CD4-positive, alpha-beta memory T cell (primary cell): Measurements from ENCODE around the gene DCBLD1. TPM values are rescaled to one million over a fixed set of nuclear protein-coding genes. Genes with fewer than 3 reads are reported as not detected.

Source experiments
- CTCF ChIA-PET: fragments of 350-600 bp; sonication (Branson Sonifier 250); formaldehyde crosslinking; loops from one replicate; lab custom pipeline; 2021; ENCODE audit warnings: inconsistent platforms; ENCODE audit not compliant: partially characterized antibody; lab: Charles Lee
- POLR2A ChIA-PET: fragments of 350-600 bp; sonication (Branson Sonifier 250); formaldehyde crosslinking; loops from one replicate; lab custom pipeline; 2021; ENCODE audit not compliant: partially characterized antibody; lab: Charles Lee
- DNase-seq, 5 donors: peaks; one replicate each; pipeline versions ENCODE4 v3.0.0 to v3.0.0-alpha.2; 2020 to 2022; ENCODE audit warnings: mixed read lengths in 1 of 5
- H3K27ac ChIP-seq: one replicate; pipeline ENCODE4 v1.7.0; 2013; ENCODE audit warnings: low read depth, low read length
- H3K27me3 ChIP-seq: 2 replicates; pipeline ENCODE4 v1.7.0; 2013; ENCODE audit warnings: mild to moderate bottlenecking, low read length, moderate library complexity; ENCODE audit not compliant: insufficient read depth
- H3K36me3 ChIP-seq: 2 replicates; pipeline ENCODE4 v1.7.0; 2013; ENCODE audit warnings: mild to moderate bottlenecking, low read length, moderate library complexity; ENCODE audit not compliant: insufficient read depth
- H3K4me1 ChIP-seq: 2 replicates; pipeline ENCODE4 v1.7.0; 2013; ENCODE audit warnings: mild to moderate bottlenecking, low read length, moderate library complexity; ENCODE audit not compliant: insufficient read depth
- H3K4me3 ChIP-seq, 2 donors: one replicate each; pipeline ENCODE4 v1.7.0; 2013; ENCODE audit warnings: low read length in 2 of 2, mild to moderate bottlenecking in 1 of 2
- H3K9me3 ChIP-seq, 2 donors: one replicate each; pipeline ENCODE4 v1.7.0; 2013; ENCODE audit warnings: low read length in 2 of 2, control low read depth in 1 of 2; ENCODE audit not compliant: control insufficient read depth in 1 of 2
- H3K27ac Mint-ChIP-seq, 7 donors: one replicate each; pipeline ENCODE4 v1.8.0; 2020 to 2021; ENCODE audit warnings: mixed read lengths in 7 of 7, mild to moderate bottlenecking in 6 of 7, inconsistent platforms in 3 of 7, moderate library complexity in 3 of 7
- H3K27me3 Mint-ChIP-seq, 2 donors: one replicate each; pipeline ENCODE4 v1.8.0; 2020 to 2021; ENCODE audit warnings: mixed read lengths in 2 of 2
- H3K36me3 Mint-ChIP-seq, 2 donors: one replicate each; pipeline ENCODE4 v1.8.0; 2020 to 2021; ENCODE audit warnings: mixed read lengths in 2 of 2, inconsistent platforms in 1 of 2, mild to moderate bottlenecking in 1 of 2
- H3K4me1 Mint-ChIP-seq, 4 donors: one replicate each; pipeline ENCODE4 v1.8.0; 2020 to 2021; ENCODE audit warnings: mixed read lengths in 4 of 4, mild to moderate bottlenecking in 1 of 4
- H3K4me3 Mint-ChIP-seq, 8 donors: one replicate each; pipeline ENCODE4 v1.8.0; 2020 to 2021; ENCODE audit warnings: mixed read lengths in 8 of 8, mild to moderate bottlenecking in 7 of 8, moderate library complexity in 6 of 8, inconsistent platforms in 3 of 8
- H3K9me3 Mint-ChIP-seq, 8 donors: one replicate each; pipeline ENCODE4 v1.8.0; 2020 to 2021; ENCODE audit warnings: mixed read lengths in 8 of 8, mild to moderate bottlenecking in 5 of 8, inconsistent platforms in 3 of 8, moderate library complexity in 1 of 8
- intact Hi-C: fragments of 100-400 bp; cut with micrococcal nuclease; formaldehyde crosslinking; loops from one replicate; pipeline ENCODE4 v1.15.1; 2023
- polyA plus RNA-seq, 2 donors: library from polyadenylated mRNA; unstranded; fragments of 300-500 nt; fragmentation: Illumina TruSeq; gene quantifications; one replicate each; pipeline ENCODE4 v1.2.3, GENCODE V29; 2021
- total RNA-seq, 2 experiments: library from RNA; stranded (reverse); gene quantifications; one replicate each; pipeline ENCODE4 v1.2.3, GENCODE V29; 2021

The DCBLD1 gene
- total and polyA plus RNA-seq, 4 experiments from 2014 or later, result 1.4 to 9.7 (median 5.6) TPM

DNA sequence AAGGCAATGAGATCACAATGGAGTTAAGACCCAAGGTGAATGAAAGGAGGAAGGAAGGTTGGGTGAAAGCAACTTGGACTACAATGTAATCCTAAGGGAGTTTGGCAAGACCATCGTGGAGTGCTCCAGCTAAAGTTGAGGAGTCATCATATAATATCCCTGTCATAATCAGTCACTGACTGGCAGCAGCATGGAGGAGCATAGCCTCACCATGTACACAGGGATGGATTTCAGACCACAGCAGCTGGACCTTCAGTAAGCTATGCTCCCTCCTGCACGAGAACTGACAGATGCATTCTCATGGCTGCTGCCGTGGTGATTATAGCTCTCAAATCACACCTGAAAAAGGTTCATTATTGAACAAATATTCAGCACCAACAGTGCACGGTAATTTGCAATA lies 76.8 kb downstream of the DCBLD1 start:
- H3K27me3 Mint-ChIP-seq, result no peaks in the 10 kb centered on the region
- ChIA-PET CTCF (interaction anchor here (1.5 to 16.2 kb wide), 5 partner anchors 8 to 107 kb away, joined by 4 to 232 read pairs (median 7); no protein-coding TSS in a partner anchor), POLR2A (no interaction called here)
- Histone ChIP-seq H3K36me3 (no peaks in the 10 kb centered on the region), H3K27me3 (no peaks in the 10 kb centered on the region), H3K27ac (no peak overlapping the region), H3K9me3 (no peaks in the 10 kb centered on the region), H3K4me1 (peaks cover 5% of the 10 kb centered on the region), H3K4me3 (no peak overlapping the region)
- peak overlapping the region in 1 of 7 donors; percentile 5 for H3K27ac Mint-ChIP-seq
- no peak overlapping the region for H3K4me3 Mint-ChIP-seq
- peaks cover 4 to 15% of the 10 kb centered on the region in 2 donors for H3K36me3 Mint-ChIP-seq
- no peaks in the 10 kb centered on the region for H3K9me3 Mint-ChIP-seq
- H3K4me1 Mint-ChIP-seq, result peaks cover 0 to 4% (median under 1%) of the 10 kb centered on the region in 4 donors
- no peak for DNase-seq
- intact Hi-C loops, result loop anchor here (5.0 kb wide), 1 partner anchor 587 kb away; no protein-coding TSS in a partner anchor

DNA sequence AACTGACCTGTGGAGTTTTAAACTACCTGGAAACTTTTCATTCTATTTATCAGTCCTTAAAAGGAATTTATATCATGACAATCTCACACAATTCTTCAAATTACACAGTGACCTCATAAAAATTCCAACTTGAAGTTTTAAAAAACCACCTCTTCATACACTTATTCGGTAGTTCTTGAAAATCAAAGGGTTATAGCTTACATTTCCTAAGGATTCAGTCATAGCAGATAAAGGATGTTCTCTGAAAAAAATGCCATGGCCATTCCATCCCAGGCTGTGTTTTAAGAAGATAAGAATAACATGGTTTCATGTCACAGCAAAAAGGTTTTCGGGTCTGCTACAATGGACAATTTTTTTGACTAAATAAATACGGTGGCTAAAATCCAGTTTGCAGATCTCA lies 78.7 kb downstream of the DCBLD1 start:
- intact Hi-C loops, result no loop called here
- H3K36me3 Mint-ChIP-seq, result peaks cover 4 to 26% of the 10 kb centered on the region in 2 donors
- no peaks in the 10 kb centered on the region for H3K27me3 Mint-ChIP-seq
- H3K27ac ChIP-seq, result no peak overlapping the region
- no peak overlapping the region for H3K4me3 Mint-ChIP-seq
- no peaks in the 10 kb centered on the region for H3K27me3 ChIP-seq
- H3K4me1 Mint-ChIP-seq, result peaks cover 0 to 1% (median 0%) of the 10 kb centered on the region in 4 donors
- no peaks in the 10 kb centered on the region for H3K9me3 Mint-ChIP-seq
- DNase-seq, result no peak
- no peak overlapping the region for H3K27ac Mint-ChIP-seq
- H3K36me3 ChIP-seq, result peaks cover 6% of the 10 kb centered on the region
- ChIA-PET CTCF (interaction anchor here (0.6 to 16.2 kb wide), 4 partner anchors 44 to 1080 kb away, joined by 3 to 232 read pairs (median 5); no protein-coding TSS in a partner anchor), POLR2A (no interaction called here)
- H3K4me3 ChIP-seq, result no peak overlapping the region
- H3K4me1 ChIP-seq, result peaks cover under 1% of the 10 kb centered on the region
- H3K9me3 ChIP-seq, result no peaks in the 10 kb centered on the region

DNA sequence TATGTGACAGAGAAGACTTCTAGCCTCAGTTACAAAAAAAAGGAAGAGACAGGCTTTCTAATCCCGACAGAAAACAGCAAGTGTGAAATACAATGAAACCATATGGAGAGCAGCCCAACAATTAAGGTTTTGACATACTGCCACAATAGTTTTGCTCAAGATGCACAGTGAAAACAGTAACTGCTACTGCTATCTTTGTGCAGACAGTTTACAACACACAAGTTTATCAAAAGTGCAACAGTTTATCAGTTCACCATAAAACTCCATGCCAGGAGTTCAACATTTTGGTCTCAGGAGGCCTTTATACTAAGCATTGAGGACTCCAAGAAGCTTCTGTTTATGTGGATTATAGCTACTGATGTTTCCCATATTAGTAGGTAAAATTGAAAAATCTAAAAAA lies 82.2 kb downstream of the DCBLD1 start:
- Mint-ChIP-seq H3K36me3 (peaks cover 14 to 50% of the 10 kb centered on the region in 2 donors), H3K9me3 (no peaks in the 10 kb centered on the region), H3K4me1 (peaks cover 0 to 2% (median 0%) of the 10 kb centered on the region in 4 donors), H3K4me3 (no peak overlapping the region), H3K27ac (peak overlapping the region in 2 of 7 donors; percentile 48 to 79), H3K27me3 (no peaks in the 10 kb centered on the region)
- no peaks in the 10 kb centered on the region for H3K27me3 ChIP-seq
- DNase-seq, result no peak
- H3K9me3 ChIP-seq, result no peaks in the 10 kb centered on the region
- H3K4me3 ChIP-seq, result no peak overlapping the region
- ChIA-PET POLR2A (no interaction called here), CTCF (interaction anchor here (1.5 to 6.1 kb wide), 3 partner anchors 8 to 40 kb away, joined by 3 to 34 read pairs (median 6); no protein-coding TSS in a partner anchor)
- H3K4me1 ChIP-seq, result no peaks in the 10 kb centered on the region
- no peak overlapping the region for H3K27ac ChIP-seq
- intact Hi-C loops, result no loop called here
- peaks cover 16% of the 10 kb centered on the region for H3K36me3 ChIP-seq

DNA sequence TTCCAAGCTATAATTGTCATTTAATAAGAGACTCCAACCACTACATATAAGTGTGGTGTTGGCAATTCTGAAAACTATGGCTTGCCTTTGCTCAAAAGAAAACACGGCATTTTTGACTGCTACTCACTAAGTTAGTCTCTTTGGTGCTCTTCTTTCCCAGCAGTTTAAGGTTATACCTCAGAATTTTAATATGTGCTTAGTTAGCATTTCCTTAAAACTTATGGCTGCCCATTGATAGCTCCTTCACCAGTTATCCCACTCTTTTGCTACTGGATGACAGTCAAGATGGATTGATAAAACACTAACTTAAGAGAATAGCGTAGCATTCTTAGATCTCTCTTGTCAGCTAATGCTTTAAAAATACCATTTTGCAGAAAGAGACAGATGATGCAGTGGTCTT lies 85.8 kb downstream of the DCBLD1 start:
- no peaks in the 10 kb centered on the region for H3K27me3 ChIP-seq
- Mint-ChIP-seq H3K4me1 (peaks cover 0 to 10% (median 6%) of the 10 kb centered on the region in 4 donors), H3K4me3 (no peak overlapping the region), H3K9me3 (no peaks in the 10 kb centered on the region), H3K27ac (peak overlapping the region in 1 of 7 donors; percentile 70), H3K36me3 (peaks cover 21 to 59% of the 10 kb centered on the region in 2 donors), H3K27me3 (no peaks in the 10 kb centered on the region)
- ChIA-PET POLR2A (no interaction called here), CTCF (interaction anchor here (1.0 to 6.1 kb wide), 3 partner anchors 12 to 90 kb away, joined by 3 to 34 read pairs (median 4); no protein-coding TSS in a partner anchor)
- H3K9me3 ChIP-seq, result no peaks in the 10 kb centered on the region
- no peaks in the 10 kb centered on the region for H3K4me1 ChIP-seq
- intact Hi-C loops, result no loop called here
- no peak overlapping the region for H3K4me3 ChIP-seq
- H3K36me3 ChIP-seq, result peaks cover 20% of the 10 kb centered on the region
- H3K27ac ChIP-seq, result no peak overlapping the region
- DNase-seq, result no peak

DNA sequence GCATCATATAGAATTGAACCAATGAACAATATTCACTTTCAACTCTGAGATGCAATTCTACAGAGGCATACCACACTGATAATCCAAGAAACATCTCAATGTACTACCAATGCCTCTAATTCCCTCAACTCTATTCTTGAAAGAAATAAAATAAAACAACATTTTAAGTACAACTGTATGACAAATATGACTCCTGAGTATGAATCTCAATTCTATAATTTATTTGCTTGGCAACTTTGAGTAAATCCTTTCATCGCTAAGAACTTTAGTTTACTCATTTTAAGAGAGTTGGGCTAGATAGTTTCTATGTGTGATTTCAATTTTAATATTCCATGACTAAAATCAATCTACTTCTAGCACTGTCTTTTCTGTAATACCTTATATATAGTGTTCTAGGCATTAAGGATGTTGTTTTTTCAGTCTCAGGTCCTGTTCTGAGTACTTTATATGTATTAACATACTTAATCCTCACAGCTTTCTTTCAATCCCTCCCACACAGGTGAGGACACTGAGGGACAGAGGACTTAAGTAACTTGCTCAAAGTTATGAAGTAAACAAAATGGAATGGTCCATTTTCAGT lies 86.4 kb downstream of the DCBLD1 start:
- Histone ChIP-seq H3K4me1 (no peaks in the 10 kb centered on the region), H3K4me3 (no peak overlapping the region), H3K27ac (no peak overlapping the region), H3K9me3 (no peaks in the 10 kb centered on the region), H3K27me3 (no peaks in the 10 kb centered on the region), H3K36me3 (peaks cover 20% of the 10 kb centered on the region)
- no peak for DNase-seq
- POLR2A ChIA-PET, result no interaction called here
- no peaks in the 10 kb centered on the region for H3K9me3 Mint-ChIP-seq
- peak overlapping the region in 1 of 7 donors; percentile 23 for H3K27ac Mint-ChIP-seq
- no peaks in the 10 kb centered on the region for H3K27me3 Mint-ChIP-seq
- intact Hi-C loops, result no loop called here
- CTCF ChIA-PET, result interaction anchor here (1.5 to 6.1 kb wide), 2 partner anchors 12 to 91 kb away, joined by 3 to 34 read pairs; no protein-coding TSS in a partner anchor
- H3K36me3 Mint-ChIP-seq, result peaks cover 24 to 61% of the 10 kb centered on the region in 2 donors
- H3K4me3 Mint-ChIP-seq, result no peak overlapping the region
- H3K4me1 Mint-ChIP-seq, result peaks cover 0 to 10% (median 6%) of the 10 kb centered on the region in 4 donors

DNA sequence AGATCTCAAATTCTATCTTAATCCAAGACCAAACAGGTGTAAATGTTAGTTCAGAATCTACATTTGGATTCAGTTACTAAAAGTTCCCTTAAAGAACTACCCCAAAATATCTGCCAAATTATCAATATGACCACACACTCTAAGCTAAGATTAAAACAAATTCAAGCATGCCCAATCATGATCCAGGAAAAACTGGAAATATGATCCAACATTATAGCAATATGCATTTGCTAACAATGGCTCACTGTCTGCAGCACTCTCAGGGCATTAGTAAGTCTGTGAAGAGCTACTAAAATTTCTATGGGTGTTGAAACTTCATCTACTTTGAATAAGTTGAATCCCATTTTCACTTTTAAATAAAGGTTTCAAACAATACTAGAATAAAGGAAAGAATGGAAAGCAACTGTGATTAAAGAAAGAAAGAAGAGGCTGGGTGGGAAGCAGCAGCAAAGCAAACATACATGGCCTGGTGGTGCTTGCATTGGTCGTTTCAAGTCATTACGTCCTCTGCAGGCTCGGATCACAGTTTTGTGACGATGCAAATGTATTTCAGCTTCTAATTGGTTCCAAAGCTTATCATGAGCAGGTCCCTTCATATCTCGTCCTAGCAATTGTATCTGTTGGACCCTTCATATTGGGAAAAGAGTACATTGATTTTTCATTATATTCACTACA lies 90.7 kb downstream of the DCBLD1 start:
- Mint-ChIP-seq H3K27ac (peak overlapping the region in 2 of 7 donors; percentile 5 to 51), H3K9me3 (no peaks in the 10 kb centered on the region), H3K36me3 (peaks cover 22 to 52% of the 10 kb centered on the region in 2 donors), H3K4me1 (peaks cover 0 to 8% (median 6%) of the 10 kb centered on the region in 4 donors), H3K4me3 (no peak overlapping the region), H3K27me3 (no peaks in the 10 kb centered on the region)
- ChIA-PET CTCF (interaction anchor here (1.0 to 1.2 kb wide), 4 partner anchors 11 to 123 kb away, joined by 3 to 4 read pairs (median 4); no protein-coding TSS in a partner anchor), POLR2A (interaction anchor here (1.2 kb wide), 1 partner anchor 29 kb away, joined by 3 read pairs; the partner anchor contains the start of gene GOPC)
- intact Hi-C loops, result no loop called here
- Histone ChIP-seq H3K4me3 (no peak overlapping the region), H3K9me3 (no peaks in the 10 kb centered on the region), H3K4me1 (no peaks in the 10 kb centered on the region), H3K36me3 (peaks cover 15% of the 10 kb centered on the region), H3K27me3 (no peaks in the 10 kb centered on the region), H3K27ac (no peak overlapping the region)
- no peak for DNase-seq

DNA sequence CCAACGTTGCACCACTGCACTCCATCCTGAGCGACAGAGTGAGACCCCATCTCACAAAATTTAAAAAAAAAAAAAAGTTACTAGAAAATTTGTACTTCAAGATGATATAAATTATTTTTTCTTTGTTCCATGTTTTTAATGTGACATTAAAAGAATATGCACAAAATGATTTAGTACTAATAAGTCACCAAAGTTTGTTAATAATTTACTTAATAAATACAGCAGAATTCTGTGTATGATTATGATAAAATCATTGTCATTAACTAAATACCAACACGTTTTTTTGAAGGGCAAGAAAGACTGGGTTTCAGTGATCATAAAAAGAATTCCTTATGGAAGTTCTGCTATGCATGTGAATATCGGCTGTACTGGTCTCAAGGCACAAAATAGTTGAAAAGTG lies 91.7 kb downstream of the DCBLD1 start:
- Histone ChIP-seq H3K9me3 (no peaks in the 10 kb centered on the region), H3K4me1 (no peaks in the 10 kb centered on the region), H3K4me3 (no peak overlapping the region), H3K27me3 (no peaks in the 10 kb centered on the region), H3K27ac (no peak overlapping the region), H3K36me3 (peaks cover 11% of the 10 kb centered on the region)
- Mint-ChIP-seq H3K4me3 (no peak overlapping the region), H3K36me3 (peaks cover 17 to 50% of the 10 kb centered on the region in 2 donors), H3K9me3 (no peaks in the 10 kb centered on the region), H3K27me3 (no peaks in the 10 kb centered on the region), H3K27ac (no peak overlapping the region), H3K4me1 (peaks cover 0 to 14% (median 6%) of the 10 kb centered on the region in 4 donors)
- intact Hi-C loops, result no loop called here
- ChIA-PET POLR2A (interaction anchor here (1.2 kb wide), 1 partner anchor 28 kb away, joined by 3 read pairs; the partner anchor contains the start of gene GOPC), CTCF (no interaction called here)
- DNase-seq, result no peak
